ENCODE results near the gene PREX1.
"Not testable (repeated sequence)": the region's sequence is repeated elsewhere in the genome, so short reads cannot be mapped to it uniquely, and the experiment has no call there.

Gene PREX1

DNA sequence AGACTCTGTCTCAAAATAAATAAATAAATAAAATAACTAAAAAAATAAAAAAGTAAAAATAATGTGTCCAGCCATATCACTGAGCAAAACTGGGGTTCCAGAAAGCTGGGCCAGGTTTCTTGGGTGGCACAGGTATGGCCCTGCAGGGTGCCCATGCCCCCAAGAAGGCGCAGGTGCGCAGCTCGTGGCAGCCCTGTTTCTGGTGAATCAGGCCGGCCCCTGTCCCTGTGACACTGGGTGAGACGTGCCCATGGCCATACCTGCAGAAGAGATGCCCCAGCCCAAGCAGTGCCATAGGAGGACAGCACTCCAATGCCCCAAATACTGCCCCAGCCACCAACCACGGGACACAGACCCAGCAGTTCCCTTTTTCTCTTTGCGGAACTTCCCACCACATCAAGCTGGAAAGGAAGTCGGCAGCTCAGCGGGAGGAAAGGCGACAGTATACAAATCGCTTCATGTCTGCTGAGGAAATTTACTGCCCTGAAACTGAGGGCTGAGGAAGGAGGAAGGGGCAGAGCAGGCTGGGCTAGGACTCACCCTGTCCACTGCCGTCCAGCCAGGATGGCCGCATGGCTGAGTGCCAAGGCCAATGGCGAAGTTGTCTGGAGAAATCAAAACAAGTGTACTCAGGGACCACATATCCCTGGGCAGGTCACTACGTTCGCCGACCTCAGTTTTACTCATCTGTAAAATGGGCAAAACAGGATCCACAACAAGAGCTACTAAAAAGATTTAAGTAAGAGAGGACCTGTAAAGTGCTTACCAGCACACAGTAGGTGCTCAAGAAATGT lies 55.4 kb downstream of the PREX1 start:
- no peak for DNase-seq

DNA sequence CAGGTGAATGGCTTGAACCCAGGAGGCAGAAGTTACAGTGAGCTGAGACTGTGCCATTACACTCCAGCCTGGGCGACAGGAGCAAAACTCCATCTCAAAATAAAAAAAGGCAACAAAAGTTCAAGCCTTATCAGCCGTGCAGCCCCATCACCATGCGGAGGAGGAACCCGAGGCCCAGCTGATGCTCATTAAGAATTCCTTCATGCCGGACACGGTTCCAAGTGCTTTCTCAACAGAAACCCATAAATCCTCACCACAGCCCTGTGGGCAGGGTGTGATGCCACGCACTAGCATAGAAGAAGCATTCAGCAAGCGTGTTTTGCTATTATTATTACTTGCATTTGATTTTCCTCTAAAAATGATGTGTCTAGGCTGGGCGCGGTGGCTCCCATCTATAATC lies 56.3 kb downstream of the PREX1 start:
- no peak for DNase-seq

DNA sequence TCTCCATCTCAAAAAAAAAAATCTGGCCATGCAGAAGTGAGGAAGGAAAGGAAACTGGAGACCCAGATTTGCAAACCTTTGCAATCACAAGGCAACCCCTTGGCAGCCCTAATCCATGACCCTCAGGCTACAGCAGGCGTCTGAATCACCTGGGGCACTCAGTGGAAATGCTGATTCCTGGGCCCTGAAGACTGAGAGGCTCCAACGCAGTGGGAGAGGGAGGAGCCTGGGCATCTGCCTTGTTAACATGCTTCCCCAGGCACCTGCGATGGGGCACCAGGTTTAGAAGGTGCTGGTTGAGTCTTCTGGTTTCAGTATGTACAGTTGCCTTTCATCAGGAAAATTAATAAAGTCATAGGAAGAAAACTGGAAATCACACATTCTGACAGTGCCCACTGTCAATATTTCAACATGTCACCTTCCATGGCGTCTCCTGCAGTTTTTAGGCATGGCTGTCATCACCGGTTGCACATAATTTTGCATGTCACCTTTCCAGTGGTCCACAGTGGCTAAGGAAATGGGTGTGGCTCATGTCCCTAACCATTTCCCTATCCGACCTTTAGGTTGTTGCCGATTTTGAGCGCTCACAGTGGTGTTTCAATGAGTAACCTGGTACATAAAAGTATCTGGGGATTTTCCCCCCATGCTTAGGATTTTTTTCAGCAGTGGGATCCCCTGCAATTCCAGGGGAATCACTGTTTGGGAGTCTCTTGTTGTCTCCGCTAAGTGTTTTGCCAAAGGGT lies 56.9 kb downstream of the PREX1 start:
- DNase-seq, result no peak

- peak; percentile 34 for DNase-seq
Measured at GRCh38 chr20:48769069-48769983, 58.5 kb downstream of the PREX1 start.

GRCh38 chr20:48766961-48767960 lies 60.5 kb downstream of the PREX1 start:
- no peak for DNase-seq

- DNase-seq, result no peak
Measured at GRCh38 chr20:48766205-48766604, 61.6 kb downstream of the PREX1 start.

DNA sequence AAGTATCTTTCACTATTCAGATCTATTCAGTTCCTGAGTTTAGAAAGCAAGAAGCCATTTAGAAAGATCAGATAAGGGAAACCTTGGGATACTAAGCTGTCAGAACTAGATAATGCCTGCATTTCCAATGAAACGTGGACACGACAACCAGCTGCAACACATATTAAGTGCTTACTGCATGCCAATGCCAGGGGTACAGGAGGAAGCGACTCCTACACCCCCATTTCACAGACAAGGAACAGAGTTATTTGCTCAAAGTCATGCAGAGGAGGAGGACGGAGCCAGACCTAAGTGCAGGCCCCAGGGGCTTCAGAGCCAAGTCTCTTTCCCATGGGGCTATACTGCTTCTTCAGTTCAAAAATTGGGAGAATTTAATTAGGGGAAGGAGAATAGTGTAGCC lies 62.4 kb downstream of the PREX1 start:
- no peak for DNase-seq

- no peak for DNase-seq
Measured at GRCh38 chr20:48763216-48763914, 64.4 kb downstream of the PREX1 start.

DNA sequence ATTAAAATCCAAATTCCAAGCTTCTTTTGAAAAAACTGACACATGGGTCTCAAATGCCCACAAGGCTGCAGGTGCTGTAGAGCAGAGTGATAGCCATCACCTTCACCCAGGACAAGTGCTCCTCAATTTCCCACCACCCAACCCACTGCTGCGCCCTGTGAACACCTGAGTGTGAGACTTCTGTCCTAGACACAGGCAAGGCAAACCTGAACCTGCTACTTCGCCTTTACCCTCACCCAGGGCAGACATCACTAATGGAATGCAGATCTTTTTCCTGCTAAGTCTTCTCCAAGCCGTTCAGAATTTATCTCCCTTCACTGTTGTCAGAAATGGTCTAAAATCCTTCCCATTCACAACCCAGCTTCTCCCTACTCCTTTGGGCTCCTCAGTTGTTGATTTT lies 65.9 kb downstream of the PREX1 start:
- DNase-seq, result no peak

GRCh38 chr20:48761023-48761785 lies 66.6 kb downstream of the PREX1 start:
- no peak for DNase-seq

DNA sequence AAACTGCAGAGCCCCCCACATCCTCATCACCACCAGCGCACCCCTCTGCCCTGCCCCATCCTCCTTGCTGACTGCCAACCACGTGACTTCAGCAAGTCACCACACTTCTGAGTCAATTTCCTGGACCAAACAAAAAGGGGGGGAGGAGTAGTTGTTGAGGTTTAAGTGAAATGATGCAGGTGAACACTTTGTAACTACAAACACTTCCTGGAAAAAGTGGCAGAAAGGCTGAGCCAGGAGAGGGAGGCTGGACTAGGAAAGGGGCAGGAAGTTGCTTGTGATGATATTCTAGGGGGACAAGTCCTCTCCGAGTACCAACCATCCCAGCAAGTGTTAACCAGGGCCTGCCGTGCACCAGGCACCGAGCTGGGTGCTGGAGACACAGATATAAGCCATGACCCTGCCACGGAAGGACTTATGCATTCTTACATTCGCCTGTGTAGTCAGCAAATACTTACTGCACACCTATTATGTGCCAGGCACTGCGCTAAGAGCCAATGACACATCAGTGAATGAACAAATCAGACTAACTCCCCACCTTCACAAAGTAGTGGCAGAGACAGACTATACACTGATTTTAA lies 67.3 kb downstream of the PREX1 start:
- DNase-seq, result peak; percentile 43

- DNase-seq, result no peak
Measured at GRCh38 chr20:48759631-48760245, 68.1 kb downstream of the PREX1 start.

DNA sequence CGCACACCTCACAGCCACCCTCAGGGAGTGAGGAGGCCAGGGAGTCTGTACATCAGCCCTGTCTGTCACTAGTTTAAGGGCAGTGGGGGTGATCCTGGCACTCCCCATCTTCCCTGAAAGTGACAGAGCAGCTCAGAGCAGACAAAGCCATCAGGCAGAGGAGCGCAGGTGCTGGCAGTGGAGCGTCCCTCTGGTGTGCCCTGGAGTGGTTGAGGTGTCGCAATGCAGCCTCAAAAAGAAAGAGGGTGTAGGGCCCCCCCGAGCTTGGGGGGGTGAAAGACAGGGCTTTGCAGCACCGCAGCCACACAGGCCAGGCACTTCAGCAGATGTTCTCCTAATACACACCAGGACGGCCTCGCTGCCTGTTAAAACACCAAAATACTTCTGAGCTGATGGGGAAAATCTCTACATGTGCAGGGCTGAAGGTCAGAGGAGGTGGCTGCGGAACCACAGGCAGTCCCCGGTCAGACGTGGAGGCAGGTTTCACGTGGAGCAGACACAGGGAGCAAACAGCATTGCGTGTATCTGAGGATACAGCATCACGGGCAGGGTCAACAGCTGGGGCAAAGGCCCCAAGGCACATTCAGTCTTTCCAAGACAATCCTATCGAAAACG lies 69.5 kb downstream of the PREX1 start:
- DNase-seq, result peak; percentile 47

GRCh38 chr20:48756774-48757173 lies 71.0 kb downstream of the PREX1 start:
- DNase-seq, result not testable (repeated sequence)

DNA sequence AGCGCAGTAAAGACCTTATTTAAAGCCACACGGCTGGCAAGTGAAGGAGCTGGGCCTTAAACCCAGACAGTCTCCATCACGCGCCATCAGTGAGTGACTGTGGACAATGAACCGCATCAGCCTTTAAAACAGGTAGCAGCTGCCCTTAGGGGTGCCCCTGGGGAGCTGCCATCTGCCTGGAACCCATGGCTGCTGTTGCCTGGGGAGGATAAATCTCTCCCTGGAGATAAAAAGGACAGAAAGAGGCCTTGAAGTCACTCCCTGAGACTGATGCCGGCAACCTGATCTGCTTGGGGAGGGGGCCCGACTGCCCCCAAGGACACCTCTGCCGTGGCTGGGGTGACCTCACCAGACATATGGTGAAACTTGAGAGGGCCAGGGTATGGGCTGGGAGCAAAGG lies 73.5 kb downstream of the PREX1 start:
- no peak for DNase-seq

DNA sequence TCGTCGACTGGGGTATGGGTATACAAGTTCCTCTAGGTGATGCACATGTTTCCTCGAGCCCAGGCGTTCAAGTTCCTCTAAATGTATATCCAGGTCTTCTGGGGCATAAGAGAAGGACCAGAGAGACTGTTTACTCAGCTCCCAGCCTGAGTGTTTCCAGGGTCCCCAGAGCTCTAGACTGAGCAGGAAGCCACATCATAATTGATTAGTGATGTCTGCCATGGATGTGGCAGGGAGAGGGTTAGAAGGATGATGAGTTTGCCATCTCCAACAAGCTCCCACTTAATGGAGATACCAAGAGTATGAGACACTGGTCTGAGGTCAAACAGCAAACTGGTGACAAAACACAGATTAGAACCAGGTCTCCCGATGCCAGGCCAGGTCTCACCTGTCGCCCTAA lies 74.8 kb downstream of the PREX1 start:
- DNase-seq, result no peak

DNA sequence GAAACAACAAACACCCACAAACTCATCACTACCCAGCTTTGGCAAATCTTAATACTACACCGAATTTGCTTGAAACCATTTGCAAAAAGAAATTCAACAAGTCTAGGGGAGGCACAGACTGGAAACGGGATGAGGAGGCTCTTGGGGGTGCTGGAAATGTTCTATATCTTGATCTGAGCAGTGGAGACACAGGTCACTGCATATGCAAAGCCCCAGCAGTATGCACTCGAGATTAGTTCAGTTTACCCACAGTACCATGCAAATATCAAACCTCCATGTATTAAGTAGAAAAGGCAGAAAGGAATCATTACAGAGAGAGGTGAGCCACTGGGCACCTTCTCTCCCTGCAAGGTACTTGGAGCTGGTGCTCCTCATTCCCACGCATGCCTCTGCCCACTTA lies 75.9 kb downstream of the PREX1 start:
- no peak for DNase-seq

DNA sequence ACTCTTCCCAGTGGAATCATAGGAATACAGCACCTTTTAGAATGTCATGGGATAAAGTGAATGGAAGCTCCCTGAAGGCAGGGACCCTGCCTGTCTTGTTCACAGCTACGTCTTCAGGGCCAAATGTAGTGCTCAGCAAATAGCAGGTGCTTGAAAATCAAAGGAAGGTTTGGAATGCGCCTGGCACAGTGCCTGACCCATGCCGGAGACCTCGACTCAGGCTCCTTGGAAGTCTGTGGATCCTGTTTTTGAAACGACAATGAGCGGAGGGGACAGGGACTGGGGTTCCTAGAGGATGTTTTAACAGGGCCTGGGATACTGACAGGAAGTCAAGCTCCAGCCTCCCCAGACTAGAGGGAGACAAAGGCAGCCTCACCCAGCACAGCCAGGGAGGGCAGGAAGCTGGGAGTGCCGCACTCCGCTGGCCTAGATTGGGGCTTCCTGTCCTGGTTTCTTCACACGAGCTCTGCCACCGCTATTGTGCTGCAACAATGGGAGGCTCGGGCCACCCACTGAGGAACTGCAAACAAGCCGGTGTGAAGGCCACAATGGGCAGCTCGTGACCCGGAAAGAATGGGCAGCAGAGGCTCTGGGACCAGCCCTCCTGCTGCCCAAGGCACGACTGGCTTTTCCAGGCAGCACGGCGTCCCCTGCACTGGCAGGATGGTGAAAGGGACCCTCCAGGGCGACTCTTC lies 76.7 kb downstream of the PREX1 start:
- DNase-seq, result no peak

DNA sequence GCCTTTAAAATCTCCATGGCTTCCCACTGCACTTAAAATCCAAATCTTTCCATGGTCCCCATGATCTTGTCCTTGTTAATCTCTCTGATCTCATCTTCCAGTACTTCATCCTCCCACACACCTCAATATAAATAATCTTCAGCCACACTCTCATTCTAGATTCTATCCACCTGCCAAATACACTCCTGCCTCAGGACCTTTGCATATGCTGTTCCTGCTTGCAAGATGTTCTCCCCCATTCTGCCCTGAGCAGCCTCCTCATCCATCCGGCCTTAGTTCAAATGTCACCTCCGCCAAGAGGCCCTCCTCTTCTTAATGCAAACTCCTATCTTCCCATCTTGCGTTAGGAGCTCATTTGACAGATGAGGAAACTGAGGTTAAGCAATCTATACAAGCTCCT lies 77.4 kb downstream of the PREX1 start:
- no peak for DNase-seq
